ENCODE results near the gene ACSF3. TPM values are rescaled to one million over a fixed set of nuclear protein-coding genes. Genes with fewer than 3 reads are reported as not detected.
"Not testable (repeated sequence)": the region's sequence is repeated elsewhere in the genome, so short reads cannot be mapped to it uniquely, and the experiment has no call there.

Gene ACSF3
- total RNA-seq, 2 experiments from 2014 or later, result 57.3 to 62.0 TPM

- Mint-ChIP-seq H3K9me3 (no peaks in the 10 kb centered on the region), H3K27me3 (no peaks in the 10 kb centered on the region), H3K36me3 (ENCODE audit: low read depth) (no peaks in the 10 kb centered on the region), H3K4me3 (no peak overlapping the region), H3K27ac (no peak overlapping the region), H3K4me1 (no peaks in the 10 kb centered on the region)
- CTCF ChIA-PET, result interaction anchor here (1.0 to 1.5 kb wide), 2 partner anchors 10 to 24 kb away, joined by 3 read pairs; no protein-coding TSS in a partner anchor
- POLR2A ChIA-PET, result interaction anchor here (0.6 kb wide), 1 partner anchor 9 kb away, joined by 4 read pairs; no protein-coding TSS in a partner anchor
- DNase-seq, result no peak
Measured at GRCh38 chr16:89061086-89061485, 32.6 kb upstream of the ACSF3 start.

- no peaks in the 10 kb centered on the region for H3K4me1 Mint-ChIP-seq
- DNase-seq, result no peak
- ChIA-PET CTCF (interaction anchor here (1.0 to 1.5 kb wide), 2 partner anchors 9 to 23 kb away, joined by 3 read pairs; no protein-coding TSS in a partner anchor), POLR2A (interaction anchor here (0.6 kb wide), 1 partner anchor 10 kb away, joined by 4 read pairs; no protein-coding TSS in a partner anchor)
- no peaks in the 10 kb centered on the region for H3K36me3 Mint-ChIP-seq (ENCODE audit: low read depth)
- no peaks in the 10 kb centered on the region for H3K27me3 Mint-ChIP-seq
- no peak overlapping the region for H3K27ac Mint-ChIP-seq
- no peak overlapping the region for H3K4me3 Mint-ChIP-seq
- H3K9me3 Mint-ChIP-seq, result no peaks in the 10 kb centered on the region
Measured at GRCh38 chr16:89061590-89062380, 31.9 kb upstream of the ACSF3 start.

- CTCF ChIA-PET, result no interaction called here
- no peak overlapping the region for H3K27ac Mint-ChIP-seq
- H3K27me3 Mint-ChIP-seq, result no peaks in the 10 kb centered on the region
Measured at GRCh38 chr16:89062389-89063345, 31.0 kb upstream of the ACSF3 start.

GRCh38 chr16:89063768-89064320 lies 29.8 kb upstream of the ACSF3 start:
- H3K4me1 Mint-ChIP-seq, result no peaks in the 10 kb centered on the region
- ChIA-PET CTCF (no interaction called here), POLR2A (no interaction called here)
- no peaks in the 10 kb centered on the region for H3K9me3 Mint-ChIP-seq
- no peaks in the 10 kb centered on the region for H3K27me3 Mint-ChIP-seq
- H3K36me3 Mint-ChIP-seq (ENCODE audit: low read depth), result no peaks in the 10 kb centered on the region
- H3K27ac Mint-ChIP-seq, result no peak overlapping the region
- H3K4me3 Mint-ChIP-seq, result no peak overlapping the region
- DNase-seq, result no peak

More at GRCh38 chr16:89062389-89063345, 31.0 kb upstream of the ACSF3 start:
- Mint-ChIP-seq H3K9me3 (no peaks in the 10 kb centered on the region), H3K4me3 (no peak overlapping the region), H3K4me1 (no peaks in the 10 kb centered on the region), H3K36me3 (ENCODE audit: low read depth) (no peaks in the 10 kb centered on the region)
- POLR2A ChIA-PET, result no interaction called here
- DNase-seq, result no peak

- ChIA-PET CTCF (no interaction called here), POLR2A (no interaction called here)
- Mint-ChIP-seq H3K4me3 (no peak overlapping the region), H3K27ac (no peak overlapping the region), H3K4me1 (no peaks in the 10 kb centered on the region), H3K9me3 (no peaks in the 10 kb centered on the region), H3K27me3 (no peaks in the 10 kb centered on the region), H3K36me3 (ENCODE audit: low read depth) (no peaks in the 10 kb centered on the region)
- no peak for DNase-seq
Measured at GRCh38 chr16:89064606-89065457, 28.8 kb upstream of the ACSF3 start.

GRCh38 chr16:89065458-89065822 lies 28.2 kb upstream of the ACSF3 start:
- ChIA-PET CTCF (no interaction called here), POLR2A (no interaction called here)
- no peak overlapping the region for H3K27ac Mint-ChIP-seq
- no peak overlapping the region for H3K4me3 Mint-ChIP-seq
- H3K4me1 Mint-ChIP-seq, result no peaks in the 10 kb centered on the region
- H3K27me3 Mint-ChIP-seq, result no peaks in the 10 kb centered on the region
- H3K9me3 Mint-ChIP-seq, result no peaks in the 10 kb centered on the region
- no peaks in the 10 kb centered on the region for H3K36me3 Mint-ChIP-seq (ENCODE audit: low read depth)
- no peak for DNase-seq

GRCh38 chr16:89066721-89067120 lies 26.9 kb upstream of the ACSF3 start:
- ChIA-PET POLR2A (no interaction called here), CTCF (no interaction called here)
- Mint-ChIP-seq H3K9me3 (no peaks in the 10 kb centered on the region), H3K4me1 (no peaks in the 10 kb centered on the region), H3K4me3 (no peak overlapping the region), H3K27me3 (no peaks in the 10 kb centered on the region), H3K27ac (no peak overlapping the region), H3K36me3 (ENCODE audit: low read depth) (no peaks in the 10 kb centered on the region)
- DNase-seq, result no peak

GRCh38 chr16:89067677-89068443 lies 25.8 kb upstream of the ACSF3 start:
- CTCF ChIA-PET, result no interaction called here
- no peak for DNase-seq
- no peaks in the 10 kb centered on the region for H3K4me1 Mint-ChIP-seq

GRCh38 chr16:89068814-89069616 lies 24.6 kb upstream of the ACSF3 start:
- H3K36me3 Mint-ChIP-seq (ENCODE audit: low read depth); H3K27me3 Mint-ChIP-seq; H3K9me3 Mint-ChIP-seq; DNase-seq; H3K4me1 Mint-ChIP-seq; CTCF ChIA-PET; H3K4me3 Mint-ChIP-seq; POLR2A ChIA-PET; H3K27ac Mint-ChIP-seq: not testable (repeated sequence)

More at GRCh38 chr16:89067677-89068443, 25.8 kb upstream of the ACSF3 start:
- no peaks in the 10 kb centered on the region for H3K9me3 Mint-ChIP-seq
- no peaks in the 10 kb centered on the region for H3K27me3 Mint-ChIP-seq
- POLR2A ChIA-PET, result no interaction called here
- H3K36me3 Mint-ChIP-seq (ENCODE audit: low read depth), result no peaks in the 10 kb centered on the region
- H3K4me3 Mint-ChIP-seq, result no peak overlapping the region
- H3K27ac Mint-ChIP-seq, result no peak overlapping the region

- DNase-seq, result no peak
- Mint-ChIP-seq H3K36me3 (ENCODE audit: low read depth) (no peaks in the 10 kb centered on the region), H3K9me3 (no peaks in the 10 kb centered on the region), H3K27ac (no peak overlapping the region), H3K4me3 (no peak overlapping the region), H3K4me1 (no peaks in the 10 kb centered on the region), H3K27me3 (no peaks in the 10 kb centered on the region)
- ChIA-PET CTCF (no interaction called here), POLR2A (no interaction called here)
Measured at GRCh38 chr16:89069920-89070319, 23.7 kb upstream of the ACSF3 start.

- Mint-ChIP-seq H3K9me3 (peaks cover 2% of the 10 kb centered on the region), H3K27me3 (no peaks in the 10 kb centered on the region), H3K4me3 (no peak overlapping the region), H3K27ac (no peak overlapping the region), H3K4me1 (no peaks in the 10 kb centered on the region), H3K36me3 (ENCODE audit: low read depth) (no peaks in the 10 kb centered on the region)
- ChIA-PET POLR2A (no interaction called here), CTCF (interaction anchor here (1.0 kb wide), 1 partner anchor 9 kb away, joined by 3 read pairs; no protein-coding TSS in a partner anchor)
- no peak for DNase-seq
Measured at GRCh38 chr16:89070590-89070989, 23.1 kb upstream of the ACSF3 start.

All from activated CD4-positive, alpha-beta T cell treated with anti-CD3 and anti-CD28 coated beads, Interleukin-2, amount 10 ng/mL, durations not matched to agents 7 days and 5 days (primary cell).